Large intestine (tissue), 3 donors: ENCODE measurements around the gene ATAD2B. TPM values are rescaled to one million over a fixed set of nuclear protein-coding genes. Genes with fewer than 3 reads are reported as not detected.

Source experiments
- DNase-seq, 2 donors: peaks; one replicate each; pipeline versions ENCODE4 v3.0.0 to v3.0.0-alpha.2; 2013
- H3K27ac ChIP-seq: one replicate; pipeline ENCODE4 v1.5.1; 2013; ENCODE audit warnings: low read length
- H3K27me3 ChIP-seq: 2 replicates; pipeline ENCODE4 v1.6.1; 2013; ENCODE audit warnings: low read length; ENCODE audit not compliant: control insufficient read depth, insufficient read depth
- H3K36me3 ChIP-seq: 2 replicates; pipeline ENCODE4 v1.6.1; 2013; ENCODE audit warnings: low read length; ENCODE audit not compliant: control insufficient read depth, insufficient read depth
- H3K4me1 ChIP-seq: one replicate; pipeline ENCODE4 v1.6.1; 2013; ENCODE audit warnings: low read length; ENCODE audit not compliant: control insufficient read depth, insufficient read depth
- H3K4me3 ChIP-seq: one replicate; pipeline ENCODE4 v1.5.1; 2013; ENCODE audit warnings: low read length
- H3K9me3 ChIP-seq: one replicate; pipeline ENCODE4 v1.6.1; 2013; ENCODE audit warnings: mild to moderate bottlenecking, low read depth, low read length, moderate library complexity; ENCODE audit not compliant: control insufficient read depth
- WGBS: methylation state at CpG from one replicate; pipeline ENCODE4 v1.1.5; 2013; ENCODE audit warnings: low lambda C conversion rate; ENCODE audit not compliant: insufficient coverage; 5-methylcytosine and 5-hydroxymethylcytosine counted together
- polyA plus RNA-seq: library from polyadenylated mRNA; unstranded; fragments of 120-200 nt; gene quantifications from one replicate; pipeline ENCODE4 v1.2.1, GENCODE V29; 2013

ATAD2B gene
- polyA plus RNA-seq, 1 donor, result 13.5 TPM

- Histone ChIP-seq H3K4me3 (no peak overlapping the region), H3K27me3 (no peaks in the 10 kb centered on the region), H3K9me3 (peaks cover 27% of the 10 kb centered on the region), H3K4me1 (no peaks in the 10 kb centered on the region), H3K36me3 (peaks cover 12% of the 10 kb centered on the region), H3K27ac (no peak overlapping the region)
- no CpG with 5 or more reads among the region's 5 CpGs for WGBS
- DNase-seq, result no peak
Measured at GRCh38 chr2:23719716-23720115, 207.2 kb downstream of the ATAD2B start.

- H3K27ac ChIP-seq, result no peak overlapping the region
- H3K36me3 ChIP-seq, result peaks cover 12% of the 10 kb centered on the region
- whole genome bisulfite sequencing, result 75% methylated on average over 1 of the region's 4 CpGs
- H3K4me1 ChIP-seq, result no peaks in the 10 kb centered on the region
- DNase-seq, result no peak
- peaks cover 23% of the 10 kb centered on the region for H3K9me3 ChIP-seq
- no peak overlapping the region for H3K4me3 ChIP-seq
- H3K27me3 ChIP-seq, result no peaks in the 10 kb centered on the region
Measured at GRCh38 chr2:23718931-23719700, 207.8 kb downstream of the ATAD2B start.

- no peak overlapping the region for H3K27ac ChIP-seq
- WGBS, result no CpG with 5 or more reads among the region's 5 CpGs
- no peaks in the 10 kb centered on the region for H3K4me1 ChIP-seq
- DNase-seq, result no peak
- peaks cover 15% of the 10 kb centered on the region for H3K36me3 ChIP-seq
- H3K4me3 ChIP-seq, result no peak overlapping the region
- no peaks in the 10 kb centered on the region for H3K9me3 ChIP-seq
- H3K27me3 ChIP-seq, result no peaks in the 10 kb centered on the region
Measured at GRCh38 chr2:23713351-23713750, 213.6 kb downstream of the ATAD2B start.

DNA sequence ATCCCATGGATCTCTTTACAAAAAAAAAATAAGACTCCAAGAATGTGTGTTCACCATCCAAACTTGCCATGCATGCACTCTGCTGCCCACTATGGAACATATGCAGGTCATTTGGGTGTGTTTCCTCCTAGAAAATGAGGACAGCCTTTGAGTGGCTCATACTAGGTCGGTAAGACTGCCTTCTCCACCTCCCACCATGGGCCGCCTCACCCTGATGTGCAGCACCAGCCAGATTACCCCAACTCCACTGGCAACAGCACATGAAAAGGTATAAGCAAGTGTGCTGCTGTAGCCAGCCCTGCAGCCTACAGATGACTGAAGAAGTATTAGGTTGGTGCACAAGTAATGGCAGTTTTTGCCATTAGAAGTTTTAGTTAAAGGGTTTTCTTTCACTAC lies 214.2 kb downstream of the ATAD2B start:
- no CpG with 5 or more reads among the region's 2 CpGs for WGBS

DNA sequence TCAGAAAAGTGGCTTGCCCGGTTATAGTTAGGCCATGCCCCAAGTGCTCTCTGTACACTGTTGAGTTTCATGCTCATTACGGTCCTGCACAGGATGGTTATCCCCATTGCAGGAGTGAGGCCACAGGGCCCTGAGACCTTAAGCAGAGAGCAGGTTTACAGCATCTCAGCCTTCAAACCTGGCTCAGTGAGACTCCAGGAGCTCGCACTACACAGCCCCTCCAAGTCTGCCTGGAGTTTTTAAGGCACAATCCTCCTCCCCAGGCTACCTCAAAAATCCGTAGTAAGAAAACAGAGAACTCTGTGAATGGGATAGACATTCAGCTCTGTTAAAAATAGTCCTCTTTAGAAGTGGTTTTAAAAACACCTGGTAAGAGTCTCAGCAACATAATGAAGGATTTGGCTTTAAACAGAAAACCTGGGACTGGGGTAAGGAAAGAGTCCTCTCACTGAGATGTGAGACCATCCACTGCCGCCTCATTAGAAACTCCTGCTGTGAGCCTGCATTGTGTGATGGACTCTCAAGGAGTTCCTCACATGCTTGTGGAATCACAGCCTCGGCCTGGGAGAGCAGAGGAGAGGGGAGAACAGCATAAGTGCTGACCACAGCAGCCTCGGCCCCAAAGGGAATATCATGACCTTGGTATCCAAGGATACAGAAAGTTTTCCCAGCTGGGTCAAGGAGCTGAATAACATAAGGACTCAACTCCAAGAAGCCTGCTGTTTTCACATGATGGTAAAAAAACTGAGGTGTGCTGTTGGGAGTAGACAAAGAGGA lies 214.8 kb downstream of the ATAD2B start:
- Histone ChIP-seq H3K4me1 (no peaks in the 10 kb centered on the region), H3K9me3 (no peaks in the 10 kb centered on the region), H3K36me3 (peaks cover 16% of the 10 kb centered on the region), H3K27me3 (no peaks in the 10 kb centered on the region), H3K4me3 (no peak overlapping the region), H3K27ac (no peak overlapping the region)
- WGBS, result no CpG with 5 or more reads among the region's 7 CpGs
- no peak for DNase-seq

More for the DNA sequence above, 214.2 kb downstream of the ATAD2B start:
- DNase-seq, result no peak
- H3K4me3 ChIP-seq, result no peak overlapping the region
- no peaks in the 10 kb centered on the region for H3K9me3 ChIP-seq
- H3K27ac ChIP-seq, result no peak overlapping the region
- no peaks in the 10 kb centered on the region for H3K4me1 ChIP-seq
- no peaks in the 10 kb centered on the region for H3K27me3 ChIP-seq
- H3K36me3 ChIP-seq, result peaks cover 14% of the 10 kb centered on the region

GRCh38 chr2:23709311-23709710 lies 217.6 kb downstream of the ATAD2B start:
- Histone ChIP-seq H3K27ac (no peak overlapping the region), H3K9me3 (no peaks in the 10 kb centered on the region), H3K4me1 (no peaks in the 10 kb centered on the region), H3K27me3 (no peaks in the 10 kb centered on the region), H3K4me3 (no peak overlapping the region), H3K36me3 (peaks cover 31% of the 10 kb centered on the region)
- no peak for DNase-seq
- 100% methylated on average over 1 of the region's 8 CpGs for WGBS

- WGBS, result no CpG with 5 or more reads among the region's 6 CpGs
- H3K27me3 ChIP-seq, result no peaks in the 10 kb centered on the region
- no peaks in the 10 kb centered on the region for H3K4me1 ChIP-seq
- H3K4me3 ChIP-seq, result no peak overlapping the region
- H3K9me3 ChIP-seq, result no peaks in the 10 kb centered on the region
- H3K36me3 ChIP-seq, result peaks cover 33% of the 10 kb centered on the region
- no peak for DNase-seq
- no peak overlapping the region for H3K27ac ChIP-seq
Measured at GRCh38 chr2:23708771-23709170, 218.2 kb downstream of the ATAD2B start.

- no peak for DNase-seq
- Histone ChIP-seq H3K9me3 (no peaks in the 10 kb centered on the region), H3K4me1 (no peaks in the 10 kb centered on the region), H3K4me3 (no peak overlapping the region), H3K27me3 (no peaks in the 10 kb centered on the region), H3K27ac (no peak overlapping the region), H3K36me3 (peaks cover 42% of the 10 kb centered on the region)
- WGBS, result no CpG with 5 or more reads among the region's 9 CpGs
Measured at GRCh38 chr2:23707096-23707495, 219.8 kb downstream of the ATAD2B start.

GRCh38 chr2:23706613-23707078 lies 220.3 kb downstream of the ATAD2B start:
- Histone ChIP-seq H3K27ac (no peak overlapping the region), H3K27me3 (no peaks in the 10 kb centered on the region), H3K9me3 (no peaks in the 10 kb centered on the region), H3K4me1 (no peaks in the 10 kb centered on the region), H3K4me3 (no peak overlapping the region), H3K36me3 (peaks cover 42% of the 10 kb centered on the region)
- no CpG with 5 or more reads among the region's 18 CpGs for WGBS
- no peak for DNase-seq

DNA sequence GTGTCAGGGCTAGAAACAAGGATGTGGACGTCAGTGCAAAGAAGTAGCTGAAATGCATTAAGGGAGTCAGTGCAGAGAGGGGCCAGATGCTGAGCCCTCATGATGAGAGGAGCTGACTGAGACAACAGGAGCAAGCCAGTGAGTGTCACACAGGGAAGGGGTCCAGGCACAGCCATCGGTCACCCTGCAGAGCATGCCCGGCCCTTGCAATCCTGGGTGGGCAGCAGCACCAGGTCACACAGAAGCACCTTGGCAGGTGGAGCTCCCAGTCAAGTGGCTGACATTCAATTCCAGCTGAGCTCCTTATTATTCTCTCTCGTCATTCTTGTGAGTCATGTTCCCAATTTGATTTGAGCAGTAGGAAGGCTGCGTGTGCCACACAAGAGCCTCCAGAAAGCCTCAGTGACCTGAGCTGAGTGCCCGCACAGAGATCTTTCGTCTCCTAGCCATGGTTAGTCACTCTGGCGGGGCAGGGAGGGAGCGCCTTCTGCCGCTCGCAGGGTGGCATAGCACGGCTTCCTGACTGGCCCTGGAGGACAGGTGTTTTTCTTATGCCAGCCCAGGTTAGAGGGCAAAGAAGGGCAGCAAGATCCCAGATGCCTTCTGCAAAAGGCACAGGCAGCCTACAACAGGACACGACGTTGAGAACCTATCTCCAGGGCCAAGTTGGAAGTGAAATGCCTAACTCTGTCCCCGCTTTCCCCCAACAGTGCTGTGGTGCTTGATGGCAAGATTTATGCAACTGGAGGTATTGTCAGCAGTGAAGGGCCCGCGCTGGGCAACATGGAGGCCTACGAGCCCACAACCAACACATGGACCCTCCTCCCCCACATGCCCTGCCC lies 220.9 kb downstream of the ATAD2B start:
- peaks cover 45% of the 10 kb centered on the region for H3K36me3 ChIP-seq
- DNase-seq, result no peak

More for the DNA sequence above, 220.9 kb downstream of the ATAD2B start:
- no peaks in the 10 kb centered on the region for H3K9me3 ChIP-seq
- H3K27me3 ChIP-seq, result no peaks in the 10 kb centered on the region
- no peak overlapping the region for H3K27ac ChIP-seq
- no peaks in the 10 kb centered on the region for H3K4me1 ChIP-seq
- 71% methylated on average over 1 of the region's 18 CpGs for WGBS
- H3K4me3 ChIP-seq, result no peak overlapping the region
